Activated CD4-positive, alpha-beta T cell treated with anti-CD3 and anti-CD28 coated beads, Interleukin-2, amount 50 U/mL, for 4 hours (primary cell): ENCODE data around the gene SHE.

ENCODE experiments used
- DNase-seq, 2 experiments: peaks; one replicate each; pipeline ENCODE4 v3.0.0-alpha.2; 2020

The SHE gene

GRCh38 chr1:154478013-154478412, 24.2 kb downstream of the SHE start:
- no peak for DNase-seq

DNA sequence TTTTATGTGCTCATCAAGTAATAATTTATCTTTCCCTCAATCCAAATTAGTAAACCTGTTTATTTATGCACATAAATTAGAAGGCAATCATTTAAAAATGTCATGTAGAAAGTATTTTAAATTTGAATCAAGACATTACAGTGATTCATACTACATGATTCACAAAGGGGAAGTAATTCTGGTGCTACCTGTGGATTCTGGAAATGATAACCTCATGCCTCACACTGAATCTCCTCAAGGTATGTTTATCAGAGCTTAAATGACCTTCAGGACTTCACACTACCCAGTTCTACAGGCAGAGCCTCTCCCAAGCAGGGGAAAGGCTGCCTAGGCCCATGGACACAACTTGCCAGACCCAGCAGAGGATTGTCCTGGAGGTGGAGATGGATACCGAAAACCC, 25.4 kb downstream of the SHE start:
- no peak for DNase-seq

- no peak for DNase-seq
Measured at GRCh38 chr1:154474802-154475201, 27.4 kb downstream of the SHE start.

DNA sequence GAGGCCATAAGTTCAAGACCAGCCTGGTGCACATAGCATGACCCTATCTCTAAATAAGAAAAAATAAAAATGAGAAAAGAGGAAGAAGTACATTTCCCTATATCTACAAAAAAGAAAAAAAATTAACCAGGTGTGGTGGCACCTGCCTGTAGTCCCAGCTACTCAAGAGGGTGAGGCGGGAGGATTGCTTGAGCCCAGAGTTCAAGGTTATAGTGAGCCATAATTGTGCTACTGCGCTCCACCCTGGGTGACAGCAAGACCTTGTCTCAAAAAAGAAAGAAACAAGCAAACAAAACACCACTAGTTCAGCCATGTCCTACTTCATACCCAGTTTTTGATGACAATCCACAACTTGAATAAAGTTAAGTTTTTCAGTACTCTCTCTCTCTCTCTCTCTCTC, 30.9 kb downstream of the SHE start:
- DNase-seq, result no peak

- no peak for DNase-seq
Measured at GRCh38 chr1:154469844-154470560, 32.2 kb downstream of the SHE start.

GRCh38 chr1:154468535-154469250, 33.5 kb downstream of the SHE start:
- DNase-seq, result no peak

DNA sequence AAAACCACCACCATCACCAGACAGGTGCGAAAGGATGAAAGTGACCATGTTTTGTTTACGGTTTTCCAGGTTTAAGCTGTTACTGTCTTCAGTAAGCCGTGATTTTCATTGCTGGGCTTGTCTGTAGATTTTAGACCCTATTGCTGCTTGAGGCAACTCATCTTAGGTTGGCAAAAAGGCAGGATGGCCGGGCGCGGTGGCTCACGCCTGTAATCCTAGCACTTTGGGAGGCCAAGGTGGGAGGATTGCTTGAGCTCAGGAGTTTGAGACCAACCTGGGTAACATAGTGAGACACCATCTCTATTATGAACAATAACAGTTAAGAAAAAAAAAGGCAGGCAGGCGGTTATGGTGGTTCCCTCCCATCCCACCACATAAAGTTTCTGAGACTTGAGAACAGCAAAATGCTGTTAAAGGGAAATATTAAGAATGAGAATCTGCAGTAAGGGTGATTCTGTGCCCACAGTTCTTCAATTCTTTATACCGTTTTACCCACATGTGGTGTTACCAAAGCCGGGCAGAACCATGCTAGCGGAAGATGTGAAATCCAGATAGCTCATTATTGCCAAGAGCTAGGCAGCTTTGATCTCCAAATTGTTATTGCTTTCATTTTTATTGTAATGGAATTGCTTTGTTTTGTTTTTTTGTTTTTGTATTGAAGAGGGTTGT, 34.6 kb downstream of the SHE start:
- no peak for DNase-seq

DNA sequence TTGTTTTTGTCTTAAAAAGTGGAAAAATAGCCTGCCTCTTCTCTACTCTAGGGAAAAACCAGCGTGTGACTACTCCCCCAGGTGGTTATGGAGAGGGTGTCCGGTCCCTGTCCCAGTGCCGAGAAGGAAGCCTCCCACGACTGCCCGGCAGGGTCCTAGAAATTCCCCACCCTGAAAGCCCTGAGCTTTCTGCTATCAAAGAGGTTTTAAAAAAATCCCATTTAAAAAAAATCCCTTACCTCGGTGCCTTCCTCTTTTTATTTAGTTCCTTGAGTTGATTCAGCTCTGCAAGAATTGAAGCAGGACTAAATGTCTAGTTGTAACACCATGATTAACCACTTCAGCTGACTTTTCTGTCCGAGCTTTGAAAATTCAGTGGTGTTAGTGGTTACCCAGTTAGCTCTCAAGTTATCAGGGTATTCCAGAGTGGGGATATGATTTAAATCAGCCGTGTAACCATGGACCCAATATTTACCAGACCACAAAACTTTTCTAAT, 35.2 kb downstream of the SHE start:
- no peak for DNase-seq

DNA sequence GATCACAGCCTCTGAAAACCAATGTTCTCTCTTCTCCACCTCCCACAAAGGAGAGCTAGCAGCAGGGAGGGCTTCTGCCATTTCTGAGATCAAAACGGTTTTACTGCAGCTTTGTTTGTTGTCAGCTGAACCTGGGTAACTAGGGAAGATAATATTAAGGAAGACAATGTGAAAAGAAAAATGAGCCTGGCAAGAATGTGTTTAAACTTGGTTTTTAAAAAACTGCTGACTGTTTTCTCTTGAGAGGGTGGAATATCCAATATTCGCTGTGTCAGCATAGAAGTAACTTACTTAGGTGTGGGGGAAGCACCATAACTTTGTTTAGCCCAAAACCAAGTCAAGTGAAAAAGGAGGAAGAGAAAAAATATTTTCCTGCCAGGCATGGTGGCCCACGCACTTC, 36.0 kb downstream of the SHE start:
- DNase-seq, result no peak

DNA sequence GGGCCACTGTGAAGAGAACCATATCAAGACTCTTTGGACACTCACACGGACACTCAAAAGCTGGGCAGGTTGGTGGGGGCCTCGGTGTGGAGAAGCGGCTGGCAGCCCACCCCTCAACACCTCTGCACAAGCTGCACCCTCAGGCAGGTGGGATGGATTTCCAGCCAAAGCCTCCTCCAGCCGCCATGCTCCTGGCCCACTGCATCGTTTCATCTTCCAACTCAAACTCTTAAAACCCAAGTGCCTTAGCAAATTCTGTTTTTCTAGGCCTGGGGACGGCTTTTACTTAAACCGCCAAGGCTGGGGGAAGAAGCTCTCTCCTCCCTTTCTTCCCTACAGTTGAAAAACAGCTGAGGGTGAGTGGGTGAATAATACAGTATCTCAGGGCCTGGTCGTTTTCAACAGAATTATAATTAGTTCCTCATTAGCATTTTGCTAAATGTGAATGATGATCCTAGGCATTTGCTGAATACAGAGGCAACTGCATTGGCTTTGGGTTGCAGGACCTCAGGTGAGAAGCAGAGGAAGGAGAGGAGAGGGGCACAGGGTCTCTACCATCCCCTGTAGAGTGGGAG, 36.5 kb downstream of the SHE start:
- DNase-seq, result no peak

- peak; percentile 51 to 58 for DNase-seq
Measured at GRCh38 chr1:154463512-154463990, 38.7 kb downstream of the SHE start.

GRCh38 chr1:154460695-154461260, 41.4 kb downstream of the SHE start:
- no peak for DNase-seq

GRCh38 chr1:154459080-154459479, 43.1 kb downstream of the SHE start:
- no peak for DNase-seq

DNA sequence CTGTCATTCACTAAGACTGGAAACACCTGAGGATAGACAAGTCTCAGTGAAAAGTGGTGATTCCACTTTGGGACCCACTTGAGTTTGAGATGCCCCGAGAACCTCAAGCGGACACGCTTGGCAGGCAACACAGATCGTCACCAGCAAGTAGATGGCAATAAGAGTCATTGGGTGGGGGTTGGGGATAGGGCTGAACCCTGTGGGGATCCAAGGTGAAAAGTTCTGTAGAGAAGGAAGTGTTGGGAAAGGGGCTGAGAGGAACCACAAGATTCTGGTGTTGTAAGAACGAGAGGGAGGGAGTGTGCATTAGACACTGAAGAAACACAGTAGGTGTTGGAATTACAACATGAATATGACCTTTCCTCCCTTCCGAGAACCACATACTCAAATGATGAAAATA, 45.6 kb downstream of the SHE start:
- no peak for DNase-seq

GRCh38 chr1:154454386-154455120, 47.7 kb downstream of the SHE start:
- DNase-seq, result no peak

DNA sequence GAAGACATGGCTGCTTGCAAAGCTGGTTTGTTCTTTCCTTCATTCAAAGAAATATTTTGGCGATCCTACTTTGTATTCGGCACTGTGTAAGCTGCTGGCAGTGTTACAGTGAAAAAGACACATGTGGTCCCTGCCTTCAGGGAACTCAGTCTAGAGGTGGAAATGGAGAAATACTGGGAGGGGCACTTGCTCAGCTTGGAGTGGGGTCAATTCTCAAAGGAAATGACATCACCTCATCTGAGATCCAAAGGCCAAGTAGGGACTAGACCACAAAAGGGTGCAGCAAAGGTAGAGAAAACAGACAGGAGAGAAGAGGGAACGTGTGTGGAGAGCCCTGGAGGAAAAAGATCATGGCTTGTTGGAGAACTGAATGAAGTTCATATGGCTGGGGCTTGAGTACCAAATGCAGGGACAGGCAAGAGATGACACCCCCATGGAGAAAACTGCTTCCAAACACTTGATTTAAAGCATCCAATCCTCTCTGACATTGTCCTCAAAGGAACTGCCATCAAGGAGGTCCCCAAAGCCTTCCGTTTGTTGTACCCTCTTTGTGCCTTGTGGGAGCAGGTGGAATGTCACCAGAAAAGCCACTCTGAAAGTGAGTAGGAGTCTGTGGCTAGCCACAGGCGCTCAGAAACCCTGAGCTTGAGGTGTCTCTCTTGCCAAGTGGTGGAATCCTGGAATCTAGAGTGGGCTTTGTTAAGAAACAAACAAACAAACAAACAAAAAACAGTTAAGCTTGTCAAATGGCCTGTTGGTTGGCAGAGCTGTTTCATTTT, 48.4 kb downstream of the SHE start:
- DNase-seq, result no peak

- DNase-seq, result no peak
Measured at GRCh38 chr1:154453161-154453560, 49.1 kb downstream of the SHE start.

- DNase-seq, result no peak
Measured at GRCh38 chr1:154448331-154448811, 53.8 kb downstream of the SHE start.

GRCh38 chr1:154446789-154447188, 55.4 kb downstream of the SHE start:
- no peak for DNase-seq

- no peak for DNase-seq
Measured at GRCh38 chr1:154446292-154446691, 55.9 kb downstream of the SHE start.

- no peak for DNase-seq
Measured at GRCh38 chr1:154445040-154445472, 57.2 kb downstream of the SHE start.
